SKM-1 (cell line): ENCODE results near the gene DBF4.

ENCODE experiments used
- DNase-seq: peaks from one replicate; lab custom pipeline; 2025; ENCODE audit not compliant: unreplicated experiment; lab: John Stamatoyannopoulos, UW

DBF4 gene

GRCh38 chr7:87948371-87948770 lies 72.1 kb downstream of the DBF4 start:
- no peak for DNase-seq
